OCI-LY1 (cell line): Measurements from ENCODE around the gene AFF1.

ENCODE experiments used
- H2AFZ ChIP-seq: fragments of 200-600 bp; sonication (generic), shearing (Covaris generic); 2 replicates; pipeline ENCODE4 v1.6.0; 2014; ENCODE audit warnings: antibody characterized with exemption, mild to moderate bottlenecking, low read length
- H3F3A ChIP-seq: fragments of 200-600 bp; sonication (generic), shearing (Covaris generic); 2 replicates; pipeline ENCODE4 v1.6.0; 2014; ENCODE audit warnings: mild to moderate bottlenecking, antibody characterized with exemption, low read length, moderate library complexity; ENCODE audit not compliant: insufficient read depth
- H3K27ac ChIP-seq: fragments of 200-600 bp; sonication (generic); 2 replicates; pipeline ENCODE4 v1.5.1; 2014; ENCODE audit warnings: low read length, mixed run types, mild to moderate bottlenecking, low read depth; ENCODE audit not compliant: poor library complexity, severe bottlenecking
- H3K27me3 ChIP-seq: fragments of 200-600 bp; sonication (generic); 2 replicates; pipeline ENCODE4 v1.6.0; 2014; ENCODE audit warnings: antibody characterized with exemption, mild to moderate bottlenecking, low read length, moderate library complexity; ENCODE audit not compliant: insufficient read depth
- H3K36me3 ChIP-seq: fragments of 200-600 bp; sonication (generic); 2 replicates; pipeline ENCODE4 v1.6.1; 2014; ENCODE audit warnings: mild to moderate bottlenecking, antibody characterized with exemption, low read length, moderate library complexity, mixed read lengths; ENCODE audit not compliant: insufficient read depth
- H3K4me1 ChIP-seq: fragments of 200-600 bp; sonication (generic); 2 replicates; pipeline ENCODE4 v1.5.1; 2014; ENCODE audit warnings: mild to moderate bottlenecking, low read length, moderate library complexity; ENCODE audit not compliant: insufficient read depth, severe bottlenecking
- H3K4me2 ChIP-seq: fragments of 200-600 bp; sonication (generic), shearing (Covaris generic); 2 replicates; pipeline ENCODE4 v1.6.1; 2014; ENCODE audit warnings: low read length
- H3K4me3 ChIP-seq: fragments of 200-600 bp; sonication (generic); 2 replicates; pipeline ENCODE4 v1.5.1; 2014; ENCODE audit warnings: low read length, low read depth, mild to moderate bottlenecking, mixed read lengths; ENCODE audit not compliant: poor library complexity, severe bottlenecking
- H3K79me2 ChIP-seq: fragments of 200-600 bp; shearing (Covaris generic); 2 replicates; pipeline ENCODE4 v1.6.1; 2016; ENCODE audit warnings: mixed run types, low read length, mixed read lengths; ENCODE audit not compliant: insufficient read depth
- H3K9ac ChIP-seq: fragments of 200-600 bp; sonication (generic), shearing (Covaris generic); 2 replicates; pipeline ENCODE4 v1.6.1; 2014; ENCODE audit warnings: mild to moderate bottlenecking, low read length, mixed read lengths
- H3K9me2 ChIP-seq: fragments of 200-600 bp; sonication (generic), shearing (Covaris generic); 2 replicates; pipeline ENCODE4 v1.6.1; 2014; ENCODE audit warnings: low read depth, mild to moderate bottlenecking, low read length, mixed read lengths
- H3K9me3 ChIP-seq: fragments of 200-600 bp; shearing (Covaris generic); 2 replicates; pipeline ENCODE4 v1.6.1; 2014; ENCODE audit warnings: low read length, mixed read lengths
- H4K20me1 ChIP-seq: fragments of 200-600 bp; sonication (generic), shearing (Covaris generic); 2 replicates; pipeline ENCODE4 v1.6.0; 2016; ENCODE audit warnings: mild to moderate bottlenecking, low read length; ENCODE audit not compliant: insufficient read depth
- EZH2 ChIP-seq: fragments of 200-600 bp; sonication (generic), shearing (Covaris generic); IDR thresholded peaks from 2 replicates; pipeline ENCODE4 v1.8.0; 2017; ENCODE audit warnings: borderline replicate concordance, mixed run types, mild to moderate bottlenecking, antibody characterized with exemption, low read length, moderate library complexity, mixed read lengths
- TF ChIP-seq, protein P1 (sequence below): fragments of 200-600 bp; sonication (generic), shearing (Covaris generic); IDR thresholded peaks from 2 replicates; pipeline ENCODE4 v1.5.1; 2017; ENCODE audit warnings: mild to moderate bottlenecking, antibody characterized with exemption, low read length, moderate library complexity, mixed read lengths

The AFF1 gene

DNA sequence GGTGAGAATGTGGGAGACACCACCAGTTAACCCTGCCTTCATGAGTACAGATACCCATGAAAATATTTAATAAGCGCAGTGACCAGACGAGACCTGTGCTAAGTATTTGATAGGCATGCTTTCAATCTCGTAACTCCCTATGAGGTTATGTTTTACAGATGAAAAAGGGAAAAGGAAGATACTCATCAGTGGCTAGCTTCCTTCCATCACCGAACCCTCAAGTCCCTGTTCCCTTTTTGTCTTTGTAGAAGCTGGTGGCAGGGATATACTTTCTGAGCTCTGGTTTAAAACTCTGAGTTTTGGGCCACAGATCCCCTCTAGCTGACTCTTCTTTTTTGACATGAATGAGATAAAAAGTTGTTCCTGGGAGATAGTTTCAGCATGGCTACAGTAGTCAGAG, 26.3 kb downstream of the AFF1 start:
- H3K36me3 ChIP-seq = peaks cover 8% of the 10 kb centered on the region; the same call in 1 of the 2 replicates
- peak overlapping the region; percentile 94 for H3K27ac ChIP-seq
- no peaks in the 10 kb centered on the region for H3K9me3 ChIP-seq
- peak overlapping the region; percentile 67 for H3K9ac ChIP-seq
- peak overlapping the region; percentile 66 for H3K4me2 ChIP-seq
- no peaks in the 10 kb centered on the region for H3K9me2 ChIP-seq
- peak overlapping the region; percentile 29 for H3K4me3 ChIP-seq
- H3K4me1 ChIP-seq = peaks cover 63% of the 10 kb centered on the region
- H2AFZ ChIP-seq = no peak overlapping the region
- no peak for TF ChIP-seq EZH2
- TF ChIP-seq, protein P1, sequence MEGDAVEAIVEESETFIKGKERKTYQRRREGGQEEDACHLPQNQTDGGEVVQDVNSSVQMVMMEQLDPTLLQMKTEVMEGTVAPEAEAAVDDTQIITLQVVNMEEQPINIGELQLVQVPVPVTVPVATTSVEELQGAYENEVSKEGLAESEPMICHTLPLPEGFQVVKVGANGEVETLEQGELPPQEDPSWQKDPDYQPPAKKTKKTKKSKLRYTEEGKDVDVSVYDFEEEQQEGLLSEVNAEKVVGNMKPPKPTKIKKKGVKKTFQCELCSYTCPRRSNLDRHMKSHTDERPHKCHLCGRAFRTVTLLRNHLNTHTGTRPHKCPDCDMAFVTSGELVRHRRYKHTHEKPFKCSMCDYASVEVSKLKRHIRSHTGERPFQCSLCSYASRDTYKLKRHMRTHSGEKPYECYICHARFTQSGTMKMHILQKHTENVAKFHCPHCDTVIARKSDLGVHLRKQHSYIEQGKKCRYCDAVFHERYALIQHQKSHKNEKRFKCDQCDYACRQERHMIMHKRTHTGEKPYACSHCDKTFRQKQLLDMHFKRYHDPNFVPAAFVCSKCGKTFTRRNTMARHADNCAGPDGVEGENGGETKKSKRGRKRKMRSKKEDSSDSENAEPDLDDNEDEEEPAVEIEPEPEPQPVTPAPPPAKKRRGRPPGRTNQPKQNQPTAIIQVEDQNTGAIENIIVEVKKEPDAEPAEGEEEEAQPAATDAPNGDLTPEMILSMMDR = no peak
- H4K20me1 ChIP-seq = no peaks in the 10 kb centered on the region
- H3K27me3 ChIP-seq = no peaks in the 10 kb centered on the region
- H3K79me2 ChIP-seq = 0 out of 2 replicates have a peak, but pooled peaks cover 5% of the 10 kb centered on the region
- H3F3A ChIP-seq = no peaks in the 10 kb centered on the region; the same call in 1 of the 2 replicates

DNA sequence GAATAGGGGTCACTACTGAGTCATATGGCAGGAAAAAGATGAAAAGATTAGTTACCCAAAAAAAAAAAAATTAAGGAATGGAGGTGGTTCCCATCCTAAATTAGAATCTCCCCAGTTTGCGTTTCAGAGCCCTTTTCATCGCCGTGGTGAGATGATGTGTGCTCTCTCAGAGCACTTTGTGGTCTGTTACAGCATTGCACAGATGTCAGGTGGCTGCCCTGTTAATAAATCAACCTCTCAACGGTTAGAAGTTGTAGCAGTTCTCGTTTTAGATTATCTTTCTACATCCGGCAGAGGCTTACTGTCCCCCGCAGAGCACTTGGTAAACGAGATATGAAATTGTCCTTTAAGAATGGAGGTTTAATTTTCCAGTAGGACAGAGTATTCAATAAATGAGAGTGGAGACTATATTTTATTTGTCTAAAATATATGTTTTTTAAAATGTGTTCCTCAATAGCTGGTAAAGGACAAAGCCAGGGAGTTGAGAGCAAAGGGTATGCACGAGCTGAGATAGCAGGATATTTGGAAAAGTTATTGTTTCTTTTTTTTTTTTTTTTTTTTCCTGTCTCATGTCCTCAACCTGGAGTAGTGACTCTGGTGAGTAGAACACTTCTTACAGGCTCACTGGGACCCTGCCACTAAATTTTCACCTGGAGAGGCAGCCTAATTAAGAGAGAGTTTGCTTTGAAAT, 26.9 kb downstream of the AFF1 start:
- Histone ChIP-seq H3K4me3 (peak overlapping the region; percentile 29), H4K20me1 (no peaks in the 10 kb centered on the region), H3K4me2 (peak overlapping the region; percentile 66), H3K79me2 (0 out of 2 replicates have a peak, but pooled peaks cover 5% of the 10 kb centered on the region), H3K9me2 (no peaks in the 10 kb centered on the region), H3K27ac (peak overlapping the region; percentile 94), H3K4me1 (peaks cover 64% of the 10 kb centered on the region), H3K9me3 (no peaks in the 10 kb centered on the region), H3F3A (no peaks in the 10 kb centered on the region; the same call in 1 of the 2 replicates), H3K36me3 (peaks cover 4% of the 10 kb centered on the region; the same call in 1 of the 2 replicates), H2AFZ (no peak overlapping the region), H3K27me3 (no peaks in the 10 kb centered on the region), H3K9ac (peak overlapping the region; percentile 67)
- no peak for TF ChIP-seq EZH2
- TF ChIP-seq, protein P1 = no peak

DNA sequence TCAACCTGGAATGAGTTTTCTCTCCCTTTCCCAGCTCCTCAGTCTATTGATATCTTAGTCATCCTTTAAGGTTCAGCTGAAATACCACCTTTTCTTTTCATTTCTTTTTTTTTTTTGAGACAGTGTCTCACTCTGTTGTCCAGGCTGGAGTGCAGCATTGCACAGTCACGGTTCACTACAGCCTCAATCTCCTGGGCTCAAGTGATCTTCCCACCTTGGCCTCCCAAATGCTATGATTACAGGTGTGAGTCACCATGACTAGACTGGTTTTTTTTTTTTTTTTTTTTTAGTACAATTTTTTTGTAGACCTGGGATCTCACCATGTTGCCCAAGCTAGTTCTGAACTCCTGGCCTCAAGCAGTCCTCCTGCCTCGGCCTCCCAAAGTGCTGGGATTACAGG, 28.9 kb downstream of the AFF1 start:
- Histone ChIP-seq H4K20me1 (no peaks in the 10 kb centered on the region), H3K9me2 (no peaks in the 10 kb centered on the region), H3K36me3 (0 out of 2 replicates have a peak, but pooled peaks cover 3% of the 10 kb centered on the region), H3K27ac (no peak overlapping the region), H3K79me2 (0 out of 2 replicates have a peak, but pooled peaks cover 4% of the 10 kb centered on the region), H3K4me2 (no peak overlapping the region), H3K9ac (no peak overlapping the region), H3K9me3 (no peaks in the 10 kb centered on the region), H3K4me3 (no peak overlapping the region), H2AFZ (no peak overlapping the region), H3K4me1 (peaks cover 71% of the 10 kb centered on the region), H3F3A (no peaks in the 10 kb centered on the region; the same call in 1 of the 2 replicates), H3K27me3 (no peaks in the 10 kb centered on the region)
- no peak for TF ChIP-seq EZH2
- TF ChIP-seq, protein P1 = no peak
